ENCODE measurements around the gene TRIM31.

- TF ChIP-seq EZH2 (IDR thresholded peaks at IDR 0.05), result no peak
- TF ChIP-seq POLR2AphosphoS5 (IDR thresholded peaks at IDR 0.05; ENCODE audit: borderline replicate concordance, low read depth, low read length), result no peak
Observed at GRCh38 chr6:30104661-30105060, 8.2 kb downstream of the TRIM31 start.
